Measurements from ENCODE around the gene SLC25A34.

- TF ChIP-seq POLR2A (IDR thresholded peaks at IDR 0.05) (no peak), CTCF (IDR thresholded peaks at IDR 0.05) (no peak)
Measured at GRCh38 chr1:15753776-15754175, 17.7 kb downstream of the SLC25A34 start.

Data from ovary (tissue), 3 donors.